ENCODE results near the gene GRIA4. TPM values are rescaled to one million over a fixed set of nuclear protein-coding genes. Genes with fewer than 3 reads are reported as not detected.

The GRIA4 gene
- total and polyA plus RNA-seq, 2 of the 13 experiments (the other 11 are each of a cell fraction or from before 2014, with no cell fraction given) = not detected

DNA sequence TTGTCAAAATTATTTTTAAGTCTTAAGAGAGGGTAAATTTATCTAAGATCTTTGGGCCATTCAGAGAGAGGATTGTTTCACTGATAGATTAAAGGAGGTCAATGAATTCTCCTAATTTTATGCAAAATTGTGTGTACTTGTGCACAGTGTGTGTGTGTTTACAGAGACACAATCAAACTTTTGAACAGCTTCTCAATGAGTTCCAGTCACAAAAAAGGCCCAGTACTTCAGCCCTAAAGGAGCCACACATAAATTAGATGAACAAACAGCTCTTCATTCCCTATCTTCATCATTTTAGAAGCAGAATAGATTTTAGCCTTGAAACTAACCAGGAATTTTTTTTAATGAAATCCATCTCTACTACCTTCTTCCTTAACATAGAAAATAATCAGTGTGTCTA is 9.7 kb downstream of the GRIA4 start:
- CTCF ChIA-PET (ENCODE audit: low intra/inter-chr PET ratio, low total read pairs) = no interaction called here
- no peaks in the 10 kb centered on the region for H3K9me3 ChIP-seq (ENCODE audit: low read length)
- no peak overlapping the region for H2AFZ ChIP-seq (ENCODE audit: low read length)
- H4K20me1 ChIP-seq (ENCODE audit: insufficient read depth, low read length) = no peaks in the 10 kb centered on the region
- no peak overlapping the region for H3K9ac ChIP-seq (ENCODE audit: insufficient read depth, low read depth, low read length)
- no peaks in the 10 kb centered on the region for H3K36me3 ChIP-seq (replicated peaks in 1 of 2; ENCODE audit: control insufficient read depth in 1 of 2, insufficient read depth in 2 of 2, low read length in 2 of 2)
- DNase-seq (ENCODE audit: low spot score) = no peak
- no peak overlapping the region for H3K4me2 ChIP-seq (ENCODE audit: low read depth, low read length)
- no TSS peak for BruUV-seq (replicated peaks)
- no peaks in the 10 kb centered on the region for H3K4me1 ChIP-seq (ENCODE audit: insufficient read depth, low read length)
- no peaks in the 10 kb centered on the region for H3K27me3 ChIP-seq (ENCODE audit: control insufficient read depth in 1 of 2, insufficient read depth in 2 of 2, low read length in 2 of 2)
- POLR2A ChIA-PET = no interaction called here
- TF ChIP-seq FOXO4 (CRISPR knock-in tag; conservative IDR thresholded peaks at IDR 0.05) (no peak), GABPA (IDR thresholded peaks at IDR 0.05; ENCODE audit: low read depth, low read length) (no peak), GABPA (CRISPR knock-in tag; IDR thresholded peaks at IDR 0.05; ENCODE audit: low read depth) (no peak), AGO2 (optimal IDR thresholded peaks at IDR 0.05; ENCODE audit: low read depth, low read length) (no peak), GFI1 (CRISPR knock-in tag; IDR thresholded peaks at IDR 0.05; ENCODE audit: borderline replicate concordance) (no peak), SMAD1 (CRISPR knock-in tag; IDR thresholded peaks at IDR 0.05; ENCODE audit: borderline replicate concordance, low read depth) (no peak), RARA (CRISPR knock-in tag; IDR thresholded peaks at IDR 0.05) (no peak), RAD51 (IDR thresholded peaks at IDR 0.05; ENCODE audit: borderline replicate concordance) (no peak), ATF7 (IDR thresholded peaks at IDR 0.05) (no peak), ATF7 (CRISPR knock-in tag; IDR thresholded peaks at IDR 0.05) (no peak), MYC (CRISPR knock-in tag; IDR thresholded peaks at IDR 0.05; ENCODE audit: borderline replicate concordance) (no peak), MEIS2 (CRISPR knock-in tag; IDR thresholded peaks at IDR 0.05) (no peak), FOXK1 (CRISPR knock-in tag; IDR thresholded peaks at IDR 0.05; ENCODE audit: borderline replicate concordance, low read depth) (no peak), NBN (conservative IDR thresholded peaks at IDR 0.05) (no peak)
- no peak overlapping the region for H3K4me3 ChIP-seq (replicated peaks in 1 of 3; ENCODE audit: insufficient read depth in 1 of 3, low read depth in 2 of 3, low read length in 3 of 3)
- no peak overlapping the region for H3K27ac ChIP-seq (ENCODE audit: extremely low read length, insufficient read depth, low read length)
- FAIRE-seq = no peak
- in situ Hi-C loops (cut with HindIII; ENCODE audit: extremely low pct_ligation_motif_present, low pct_unique_long_range_greater_than_20kb) (no loop called here), intact Hi-C loops (cut with micrococcal nuclease; ENCODE audit: unreplicated experiment) (no loop called here)
- no peak for ATAC-seq
- no peaks in the 10 kb centered on the region for H3K79me2 ChIP-seq (ENCODE audit: insufficient read depth, low read length)
